GM12878 (cell line): ENCODE data around the gene AP1AR. TPM values are rescaled to one million over a fixed set of nuclear protein-coding genes. Genes with fewer than 3 reads are reported as not detected.

Experiments used
- CBX5 ChIP-seq: sonication (generic); IDR thresholded peaks from 2 replicates; pipeline ENCODE4 v1.6.1; 2016; ENCODE audit warnings: low read depth, moderate library complexity, mild to moderate bottlenecking, inconsistent platforms
- CREB1 ChIP-seq: IDR thresholded peaks from 2 replicates; pipeline ENCODE4 v1.6.1; 2012; ENCODE audit warnings: low read depth, mild to moderate bottlenecking, inconsistent platforms
- EED ChIP-seq: sonication (generic); IDR thresholded peaks from 2 replicates; pipeline ENCODE4 v1.6.1; 2016; ENCODE audit warnings: antibody characterized with exemption, low read depth
- IKZF2 ChIP-seq, 2 experiments: fragments of 450-650 bp; IDR thresholded peaks; 2 replicates each; pipeline ENCODE4 v1.6.1; 2017; ENCODE audit warnings: mild to moderate bottlenecking in 2 of 2, moderate library complexity in 2 of 2
- PAX5 ChIP-seq: IDR thresholded peaks from 2 replicates; pipeline ENCODE4 v1.6.1; 2011; ENCODE audit warnings: low read depth, low read length, borderline replicate concordance
- POLR2A ChIP-seq: IDR thresholded peaks from 2 replicates; pipeline ENCODE4 v1.6.1; 2011; ENCODE audit warnings: low read depth, mild to moderate bottlenecking, low read length
- SMC3 ChIP-seq: IDR thresholded peaks from 2 replicates; pipeline ENCODE4 v1.6.1; 2011; ENCODE audit warnings: low read length, improper control_type of control experiment, borderline replicate concordance
- SUPT20H ChIP-seq: IDR thresholded peaks from 2 replicates; pipeline ENCODE4 v1.6.1; 2011; ENCODE audit warnings: low read depth, mild to moderate bottlenecking, low read length, moderate library complexity, borderline replicate concordance; ENCODE audit not compliant: control insufficient read depth
- polyA plus RNA-seq, 11 experiments: library from polyadenylated mRNA; depleted of rRNA in 4 of 11; unstranded in 6 of 11; stranded (reverse) in 5 of 11; fragments of >200 nt; fragmentation: Nextera tagmentation in 4 of 11; fragmentation: Illumina TruSeq in 1 of 11; extraction: Ambion mirVana in 4 of 11; extraction: Trizol in 1 of 11; gene quantifications; 1 replicate in 1 of 11; 2 replicates in 10 of 11; pipeline versions ENCODE4 v1.2.1 to v1.2.3, GENCODE V29; 2011 to 2016; ENCODE audit warnings: inconsistent platforms in 2 of 11, missing spikeins in 2 of 11, low read depth in 1 of 11
- total RNA-seq, 4 experiments: library from RNA; depleted of rRNA in 3 of 4; stranded (reverse); fragments of >200 nt in 3 of 4; fragmentation: Illumina TruSeq in 1 of 4; extraction: Trizol in 1 of 4; gene quantifications; 2 replicates each; pipeline versions ENCODE4 v1.2.1 to v1.2.3, GENCODE V29; 2013 to 2021
- TF ChIP-seq, protein P1 (sequence below), 3 experiments: IDR thresholded peaks in 2 of 3; conservative IDR thresholded peaks in 1 of 3; 2 replicates each; pipeline ENCODE4 v1.5.1; 2011; ENCODE audit warnings: low read depth in 3 of 3, low read length in 3 of 3, mild to moderate bottlenecking in 3 of 3, control low read depth in 2 of 3, moderate library complexity in 2 of 3, inconsistent platforms in 1 of 3, mixed read lengths in 1 of 3; ENCODE audit not compliant: control insufficient read depth in 2 of 3, insufficient read depth in 1 of 3; ENCODE audit errors: extremely low read depth in 1 of 3
- TF ChIP-seq, protein P2 (sequence below): fragments of 450-650 bp; formaldehyde crosslinking; IDR thresholded peaks from 2 replicates; pipeline ENCODE4 v1.4.0; 2020; ENCODE audit warnings: mild to moderate bottlenecking, moderate library complexity

AP1AR gene
- total and polyA plus RNA-seq, 10 of the 15 experiments (the other 5 are each of a cell fraction or from before 2014, with no cell fraction given): 5.6 to 29.1 (median 16.3) TPM

DNA sequence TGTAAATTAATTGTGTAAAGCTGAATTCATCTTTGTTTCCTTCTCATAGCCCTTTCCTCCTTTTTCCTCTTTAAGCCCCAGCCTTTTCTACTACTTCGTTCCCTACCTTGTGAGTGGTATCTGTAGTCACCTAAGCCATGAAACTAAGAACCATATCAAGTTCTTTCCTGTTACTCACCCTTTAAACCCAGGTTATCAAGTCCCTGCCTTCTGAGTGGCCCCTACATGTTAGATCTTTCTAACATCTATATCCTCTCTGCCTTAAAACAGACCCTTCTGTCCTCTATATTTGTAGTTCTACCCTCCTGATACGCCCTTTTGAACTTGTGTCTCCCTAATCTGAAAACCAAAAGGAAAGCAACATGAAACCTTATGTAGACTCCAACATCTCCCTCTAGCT lies 7.2 kb downstream of the AP1AR start (continued):
- TF ChIP-seq, protein P1, sequence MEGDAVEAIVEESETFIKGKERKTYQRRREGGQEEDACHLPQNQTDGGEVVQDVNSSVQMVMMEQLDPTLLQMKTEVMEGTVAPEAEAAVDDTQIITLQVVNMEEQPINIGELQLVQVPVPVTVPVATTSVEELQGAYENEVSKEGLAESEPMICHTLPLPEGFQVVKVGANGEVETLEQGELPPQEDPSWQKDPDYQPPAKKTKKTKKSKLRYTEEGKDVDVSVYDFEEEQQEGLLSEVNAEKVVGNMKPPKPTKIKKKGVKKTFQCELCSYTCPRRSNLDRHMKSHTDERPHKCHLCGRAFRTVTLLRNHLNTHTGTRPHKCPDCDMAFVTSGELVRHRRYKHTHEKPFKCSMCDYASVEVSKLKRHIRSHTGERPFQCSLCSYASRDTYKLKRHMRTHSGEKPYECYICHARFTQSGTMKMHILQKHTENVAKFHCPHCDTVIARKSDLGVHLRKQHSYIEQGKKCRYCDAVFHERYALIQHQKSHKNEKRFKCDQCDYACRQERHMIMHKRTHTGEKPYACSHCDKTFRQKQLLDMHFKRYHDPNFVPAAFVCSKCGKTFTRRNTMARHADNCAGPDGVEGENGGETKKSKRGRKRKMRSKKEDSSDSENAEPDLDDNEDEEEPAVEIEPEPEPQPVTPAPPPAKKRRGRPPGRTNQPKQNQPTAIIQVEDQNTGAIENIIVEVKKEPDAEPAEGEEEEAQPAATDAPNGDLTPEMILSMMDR (IDR thresholded peaks at IDR 0.05 in 2 of 3, conservative IDR thresholded peaks at IDR 0.05 in 1 of 3; ENCODE audit: control insufficient read depth in 2 of 3, extremely low read depth in 1 of 3, insufficient read depth in 1 of 3, low read depth in 3 of 3, low read length in 3 of 3): no peak
- TF ChIP-seq CREB1: no peak
- no peak for TF ChIP-seq EED
- no peak for TF ChIP-seq CBX5
- no peak for TF ChIP-seq IKZF2 (IDR thresholded peaks at IDR 0.05)
- no peak for TF ChIP-seq PAX5
- TF ChIP-seq, protein P2, sequence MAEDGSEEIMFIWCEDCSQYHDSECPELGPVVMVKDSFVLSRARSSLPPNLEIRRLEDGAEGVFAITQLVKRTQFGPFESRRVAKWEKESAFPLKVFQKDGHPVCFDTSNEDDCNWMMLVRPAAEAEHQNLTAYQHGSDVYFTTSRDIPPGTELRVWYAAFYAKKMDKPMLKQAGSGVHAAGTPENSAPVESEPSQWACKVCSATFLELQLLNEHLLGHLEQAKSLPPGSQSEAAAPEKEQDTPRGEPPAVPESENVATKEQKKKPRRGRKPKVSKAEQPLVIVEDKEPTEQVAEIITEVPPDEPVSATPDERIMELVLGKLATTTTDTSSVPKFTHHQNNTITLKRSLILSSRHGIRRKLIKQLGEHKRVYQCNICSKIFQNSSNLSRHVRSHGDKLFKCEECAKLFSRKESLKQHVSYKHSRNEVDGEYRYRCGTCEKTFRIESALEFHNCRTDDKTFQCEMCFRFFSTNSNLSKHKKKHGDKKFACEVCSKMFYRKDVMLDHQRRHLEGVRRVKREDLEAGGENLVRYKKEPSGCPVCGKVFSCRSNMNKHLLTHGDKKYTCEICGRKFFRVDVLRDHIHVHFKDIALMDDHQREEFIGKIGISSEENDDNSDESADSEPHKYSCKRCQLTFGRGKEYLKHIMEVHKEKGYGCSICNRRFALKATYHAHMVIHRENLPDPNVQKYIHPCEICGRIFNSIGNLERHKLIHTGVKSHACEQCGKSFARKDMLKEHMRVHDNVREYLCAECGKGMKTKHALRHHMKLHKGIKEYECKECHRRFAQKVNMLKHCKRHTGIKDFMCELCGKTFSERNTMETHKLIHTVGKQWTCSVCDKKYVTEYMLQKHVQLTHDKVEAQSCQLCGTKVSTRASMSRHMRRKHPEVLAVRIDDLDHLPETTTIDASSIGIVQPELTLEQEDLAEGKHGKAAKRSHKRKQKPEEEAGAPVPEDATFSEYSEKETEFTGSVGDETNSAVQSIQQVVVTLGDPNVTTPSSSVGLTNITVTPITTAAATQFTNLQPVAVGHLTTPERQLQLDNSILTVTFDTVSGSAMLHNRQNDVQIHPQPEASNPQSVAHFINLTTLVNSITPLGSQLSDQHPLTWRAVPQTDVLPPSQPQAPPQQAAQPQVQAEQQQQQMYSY: no peak
- TF ChIP-seq SUPT20H: no peak
- no peak for TF ChIP-seq POLR2A
- TF ChIP-seq SMC3: no peak
